Measurements from ENCODE around the gene GTF2I.
"Not testable (repeated sequence)": the region's sequence is repeated elsewhere in the genome, so short reads cannot be mapped to it uniquely, and the experiment has no call there.

GTF2I gene

GRCh38 chr7:74779053-74779452 lies 121.5 kb downstream of the GTF2I start:
- not testable (repeated sequence) for DNase-seq (ENCODE audit: low read depth)

- DNase-seq (ENCODE audit: low read depth), result not testable (repeated sequence)
Observed at GRCh38 chr7:74781746-74782145, 124.2 kb downstream of the GTF2I start.

GRCh38 chr7:74783595-74783994 lies 126.1 kb downstream of the GTF2I start:
- not testable (repeated sequence) for DNase-seq (ENCODE audit: low read depth)

GRCh38 chr7:74788369-74789150 lies 131.0 kb downstream of the GTF2I start:
- DNase-seq (ENCODE audit: low read depth), result peak; percentile 92

- not testable (repeated sequence) for DNase-seq (ENCODE audit: low read depth)
Observed at GRCh38 chr7:74789200-74789736, 131.8 kb downstream of the GTF2I start.

GRCh38 chr7:74797848-74798622 lies 140.5 kb downstream of the GTF2I start:
- not testable (repeated sequence) for DNase-seq (ENCODE audit: low read depth)

- not testable (repeated sequence) for DNase-seq (ENCODE audit: low read depth)
Observed at GRCh38 chr7:74798644-74799043, 141.1 kb downstream of the GTF2I start.
